Kidney (tissue), 14 donors: ENCODE measurements around the gene IL3RA. TPM values are rescaled to one million over a fixed set of nuclear protein-coding genes. Genes with fewer than 3 reads are reported as not detected.

ENCODE experiments used
- DNase-seq, 5 donors: peaks; one replicate each; pipeline ENCODE4 v3.0.0-alpha.2; 2013 to 2020
- FAIRE-seq: peaks from 2 replicates; lab custom pipeline; 2012; peaks lifted over from hg19 to GRCh38; lab: Jason Lieb, UNC
- H3K27ac ChIP-seq, 2 donors: one replicate each; pipeline ENCODE4 v1.7.0; 2013; ENCODE audit warnings: low read depth in 2 of 2, low read length in 2 of 2, inconsistent platforms in 1 of 2
- H3K27me3 ChIP-seq: one replicate; pipeline ENCODE4 v1.7.1; 2013; ENCODE audit warnings: low read length, inconsistent platforms; ENCODE audit not compliant: control insufficient read depth, insufficient read depth
- H3K36me3 ChIP-seq, 3 donors: one replicate each; pipeline versions ENCODE4 v1.7.0 to v1.7.1; 2013; ENCODE audit warnings: low read length in 3 of 3, control low read depth in 1 of 3, inconsistent platforms in 1 of 3; ENCODE audit not compliant: insufficient read depth in 3 of 3, control insufficient read depth in 2 of 3
- H3K4me1 ChIP-seq, 3 donors: one replicate each; pipeline versions ENCODE4 v1.7.0 to v1.7.1; 2013; ENCODE audit warnings: low read length in 3 of 3, inconsistent platforms in 1 of 3, low read depth in 1 of 3; ENCODE audit not compliant: control insufficient read depth in 2 of 3, insufficient read depth in 2 of 3
- H3K4me3 ChIP-seq, 3 donors: one replicate each; pipeline versions ENCODE4 v1.7.0 to v1.8.1; 2013; ENCODE audit warnings: low read length in 3 of 3, control low read depth in 1 of 3, inconsistent platforms in 1 of 3
- H3K9ac ChIP-seq, 3 donors: one replicate each; pipeline versions ENCODE4 v1.7.0 to v1.7.1; 2013; ENCODE audit warnings: low read length in 3 of 3, control low read depth in 1 of 3, inconsistent platforms in 1 of 3
- H3K9me3 ChIP-seq, 3 donors: one replicate each; pipeline versions ENCODE4 v1.7.0 to v1.7.1; 2013; ENCODE audit warnings: low read length in 3 of 3, control low read depth in 1 of 3, inconsistent platforms in 1 of 3; ENCODE audit not compliant: control insufficient read depth in 2 of 3, insufficient read depth in 1 of 3
- intact Hi-C: fragments of 100-400 bp; cut with DNase I; formaldehyde crosslinking; loops from one replicate; pipeline ENCODE4 v1.11.1; 2022
- polyA plus RNA-seq: library from polyadenylated mRNA; stranded (reverse); fragments of 350-450 nt; fragmentation: Illumina TruSeq; extraction: RNeasy Lipid Tissue Mini Kit (QIAGEN cat#74804); gene quantifications from one replicate; pipeline ENCODE4 v1.2.3, GENCODE V29; 2014; ENCODE audit warnings: low read depth, low replicate concordance; ENCODE audit not compliant: insufficient read depth
- total RNA-seq: library from RNA; stranded (reverse); fragmentation: NEBNext Ultra II Directional; extraction: Animal tissue kit (Norgen Biotek cat#: 25700); gene quantifications from one replicate; pipeline ENCODE4 v1.2.1, GENCODE V29; 2021
- TF ChIP-seq, protein P1 (sequence below): IDR thresholded peaks from 3 replicates; pipeline ENCODE4 v1.5.1; 2012; ENCODE audit warnings: mild to moderate bottlenecking, moderate library complexity, borderline replicate concordance; ENCODE audit not compliant: insufficient read depth; ENCODE audit errors: extremely low read depth
- donor health status: control.
- donor health status: control.
- donor health status: control.
- donor health status: control.
- donor health status: control.
- donor health status: DM: yes; HTN: yes; CAD: no.
- donor health status: Normal renal cell carcinoma (clear cell type).

Gene IL3RA
- total and polyA plus RNA-seq, 2 donors from 2014 or later = 4.6 to 10.2 TPM

DNA sequence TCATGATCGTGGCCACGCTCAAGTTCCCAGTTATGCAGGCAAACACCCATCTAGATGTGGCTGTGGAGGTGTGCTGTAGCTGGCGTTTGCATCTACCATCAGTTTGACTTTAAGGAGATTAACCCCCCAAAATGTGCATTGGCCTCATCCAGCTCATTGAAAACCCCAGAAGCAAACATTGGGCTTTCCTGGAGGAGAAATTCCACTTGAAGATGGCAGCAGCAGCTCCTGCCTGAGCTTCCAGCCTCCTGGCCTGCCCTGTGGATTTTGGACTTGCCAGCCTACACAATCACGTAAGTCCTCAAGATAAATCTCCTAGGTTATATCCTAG is 85.5 kb downstream of the IL3RA start:
- Histone ChIP-seq H3K36me3 (peaks cover 7 to 21% (median 13%) of the 10 kb centered on the region in 3 donors), H3K27ac (no peak overlapping the region), H3K9ac (no peak overlapping the region), H3K9me3 (peaks cover 0 to 9% (median 4%) of the 10 kb centered on the region in 3 donors), H3K4me1 (no peaks in the 10 kb centered on the region), H3K4me3 (no peak overlapping the region), H3K27me3 (no peaks in the 10 kb centered on the region)
- intact Hi-C loops = no loop called here
- TF ChIP-seq, protein P1, sequence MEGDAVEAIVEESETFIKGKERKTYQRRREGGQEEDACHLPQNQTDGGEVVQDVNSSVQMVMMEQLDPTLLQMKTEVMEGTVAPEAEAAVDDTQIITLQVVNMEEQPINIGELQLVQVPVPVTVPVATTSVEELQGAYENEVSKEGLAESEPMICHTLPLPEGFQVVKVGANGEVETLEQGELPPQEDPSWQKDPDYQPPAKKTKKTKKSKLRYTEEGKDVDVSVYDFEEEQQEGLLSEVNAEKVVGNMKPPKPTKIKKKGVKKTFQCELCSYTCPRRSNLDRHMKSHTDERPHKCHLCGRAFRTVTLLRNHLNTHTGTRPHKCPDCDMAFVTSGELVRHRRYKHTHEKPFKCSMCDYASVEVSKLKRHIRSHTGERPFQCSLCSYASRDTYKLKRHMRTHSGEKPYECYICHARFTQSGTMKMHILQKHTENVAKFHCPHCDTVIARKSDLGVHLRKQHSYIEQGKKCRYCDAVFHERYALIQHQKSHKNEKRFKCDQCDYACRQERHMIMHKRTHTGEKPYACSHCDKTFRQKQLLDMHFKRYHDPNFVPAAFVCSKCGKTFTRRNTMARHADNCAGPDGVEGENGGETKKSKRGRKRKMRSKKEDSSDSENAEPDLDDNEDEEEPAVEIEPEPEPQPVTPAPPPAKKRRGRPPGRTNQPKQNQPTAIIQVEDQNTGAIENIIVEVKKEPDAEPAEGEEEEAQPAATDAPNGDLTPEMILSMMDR = no peak
- peak in 1 of 5 donors; percentile 21 for DNase-seq
- no peak for FAIRE-seq

DNA sequence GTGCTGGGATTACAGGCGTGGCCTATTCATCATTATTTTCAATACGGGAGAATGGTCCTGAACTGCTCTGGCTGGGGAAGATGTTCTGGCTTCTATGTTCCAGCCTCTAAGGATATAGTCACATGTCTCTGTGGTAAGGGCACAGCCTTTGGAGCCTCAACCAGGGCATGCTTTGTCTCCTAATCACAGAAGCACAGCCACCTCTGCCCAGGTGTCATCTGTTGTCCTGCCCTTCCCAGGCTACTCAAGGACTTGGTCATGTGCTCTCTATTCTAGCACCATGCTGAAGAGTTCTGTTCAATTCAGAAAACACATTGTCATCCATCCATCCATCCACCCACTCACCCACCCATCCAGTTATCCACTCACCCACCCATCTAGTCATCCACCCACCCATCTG is 86.6 kb downstream of the IL3RA start:
- H3K27ac ChIP-seq = no peak overlapping the region
- H3K4me1 ChIP-seq = no peaks in the 10 kb centered on the region
- TF ChIP-seq, protein P1 = no peak
- intact Hi-C loops = no loop called here
- DNase-seq = peak in 1 of 5 donors; percentile 1
- H3K9me3 ChIP-seq = peaks cover 0 to 8% (median 4%) of the 10 kb centered on the region in 3 donors
- no peak overlapping the region for H3K4me3 ChIP-seq
- no peak for FAIRE-seq
- no peaks in the 10 kb centered on the region for H3K27me3 ChIP-seq
- H3K9ac ChIP-seq = no peak overlapping the region
- peaks cover 6 to 18% (median 10%) of the 10 kb centered on the region in 3 donors for H3K36me3 ChIP-seq

DNA sequence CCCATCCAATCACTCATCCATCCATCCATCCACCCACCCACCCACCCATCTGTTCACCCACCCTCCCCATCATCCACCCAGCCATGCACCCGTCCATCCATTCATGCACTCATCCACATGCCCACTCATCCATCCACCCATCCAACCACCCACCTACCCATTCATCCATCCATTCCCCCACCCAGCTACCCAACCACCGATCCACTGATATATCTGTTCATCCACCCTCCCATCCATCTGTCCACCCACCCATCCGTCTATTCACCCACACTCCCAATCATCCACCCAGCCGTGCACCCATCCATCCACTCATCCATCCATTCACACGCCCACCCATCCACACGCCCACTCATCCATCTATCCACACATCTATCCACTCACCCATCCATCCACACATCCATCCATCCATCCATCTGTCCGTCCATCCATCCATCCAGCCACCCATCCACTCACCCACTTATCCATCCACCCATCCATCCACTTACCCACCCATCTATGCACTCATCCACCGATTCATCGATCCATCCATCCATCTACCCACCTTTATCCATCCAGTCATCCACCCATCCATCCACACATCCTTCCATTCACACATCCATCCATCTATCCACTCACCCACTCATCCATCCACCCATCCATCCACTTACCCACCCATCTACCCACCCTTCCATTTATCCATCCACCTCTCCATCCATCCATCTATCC is 87.7 kb downstream of the IL3RA start:
- Histone ChIP-seq H3K4me1 (no peaks in the 10 kb centered on the region), H3K4me3 (no peak overlapping the region), H3K36me3 (peaks cover 5 to 13% (median 10%) of the 10 kb centered on the region in 3 donors), H3K9ac (no peak overlapping the region), H3K9me3 (peaks cover 0 to 5% (median 4%) of the 10 kb centered on the region in 3 donors), H3K27me3 (no peaks in the 10 kb centered on the region), H3K27ac (no peak overlapping the region)
- intact Hi-C loops = no loop called here
- FAIRE-seq (no peak), DNase-seq (peak in 1 of 5 donors; percentile 22)
- TF ChIP-seq, protein P1 = no peak
